Measurements from ENCODE around the gene PTPRA. TPM values are rescaled to one million over a fixed set of nuclear protein-coding genes. Genes with fewer than 3 reads are reported as not detected.

PTPRA gene
- polyA plus RNA-seq, 6 donors from 2014 or later = 22.9 to 50.9 (median 31.6) TPM

- H3K36me3 Mint-ChIP-seq = peaks cover 4 to 8% of the 10 kb centered on the region in 2 donors
- no peak for DNase-seq
- ATAC-seq (ENCODE audit: low read depth in 2 of 2) = no peak
- no peaks in the 10 kb centered on the region for H3K27me3 Mint-ChIP-seq
- H3K4me1 Mint-ChIP-seq = peaks cover 33 to 42% (median 36%) of the 10 kb centered on the region in 3 donors
- peak overlapping the region in 4 of 6 donors; percentile 83 to 96 (median 90) for H3K27ac Mint-ChIP-seq
- H3K4me3 Mint-ChIP-seq = peak overlapping the region; percentile 66 to 89 (median 84)
- H3K9me3 Mint-ChIP-seq = no peaks in the 10 kb centered on the region
These were observed 33.5 kb upstream of the PTPRA start for GRCh38 chr20:2839732-2840137.

- Mint-ChIP-seq H3K4me1 (peaks cover 37 to 48% (median 38%) of the 10 kb centered on the region in 3 donors), H3K36me3 (peaks cover 0 to 8% of the 10 kb centered on the region in 2 donors), H3K4me3 (peak within 1 kb of the TSS; percentile 79 to 94 (median 88)), H3K27me3 (no peaks in the 10 kb centered on the region), H3K27ac (peak within 1 kb of the TSS; percentile 83 to 96 (median 94)), H3K9me3 (no peaks in the 10 kb centered on the region)
- peak; percentile 88 for DNase-seq
- ATAC-seq (ENCODE audit: low read depth in 2 of 2) = peak; percentile 98
These were observed 32.9 kb upstream of the PTPRA start, which contains the start of the genes PCED1A and VPS16 for GRCh38 chr20:2840138-2840966. TSS of gene PCED1A (minus strand) at chr20:2840655. CDS start at chr20:2839912, 743 bp downstream. TSS of gene VPS16 (plus strand) at chr20:2840745. CDS start at chr20:2840775, 30 bp downstream.

- H3K36me3 Mint-ChIP-seq = peaks cover 0 to 8% of the 10 kb centered on the region in 2 donors
- peak; percentile 6 to 14 for ATAC-seq (ENCODE audit: low read depth in 2 of 2)
- peaks cover 36 to 48% (median 38%) of the 10 kb centered on the region in 3 donors for H3K4me1 Mint-ChIP-seq
- H3K9me3 Mint-ChIP-seq = no peaks in the 10 kb centered on the region
- DNase-seq = no peak
- H3K27ac Mint-ChIP-seq = peak overlapping the region; percentile 82 to 96 (median 88)
- H3K4me3 Mint-ChIP-seq = peak overlapping the region; percentile 79 to 94 (median 88)
- no peaks in the 10 kb centered on the region for H3K27me3 Mint-ChIP-seq
These were observed 32.2 kb upstream of the PTPRA start for GRCh38 chr20:2840967-2841531.

- H3K27ac Mint-ChIP-seq = no peak overlapping the region
- DNase-seq (no peak), ATAC-seq (ENCODE audit: low read depth in 2 of 2) (no peak)
- H3K27me3 Mint-ChIP-seq = no peaks in the 10 kb centered on the region
- H3K4me3 Mint-ChIP-seq = no peak overlapping the region
- no peaks in the 10 kb centered on the region for H3K9me3 Mint-ChIP-seq
- peaks cover 19 to 24% (median 22%) of the 10 kb centered on the region in 3 donors for H3K4me1 Mint-ChIP-seq
- no peaks in the 10 kb centered on the region for H3K36me3 Mint-ChIP-seq
These were observed 27.7 kb upstream of the PTPRA start for GRCh38 chr20:2845607-2846006.

GRCh38 chr20:2846698-2847097, 26.6 kb upstream of the PTPRA start:
- Mint-ChIP-seq H3K9me3 (no peaks in the 10 kb centered on the region), H3K4me3 (no peak overlapping the region), H3K36me3 (no peaks in the 10 kb centered on the region), H3K27me3 (no peaks in the 10 kb centered on the region), H3K4me1 (peaks cover 18 to 25% (median 20%) of the 10 kb centered on the region in 3 donors), H3K27ac (peak overlapping the region in 1 of 6 donors; percentile 7)
- no peak for ATAC-seq (ENCODE audit: low read depth in 2 of 2)
- no peak for DNase-seq

GRCh38 chr20:2847802-2848201, 25.5 kb upstream of the PTPRA start:
- DNase-seq = no peak
- H3K4me1 Mint-ChIP-seq = peaks cover 22 to 29% (median 26%) of the 10 kb centered on the region in 3 donors
- H3K9me3 Mint-ChIP-seq = no peaks in the 10 kb centered on the region
- H3K4me3 Mint-ChIP-seq = no peak overlapping the region
- no peak for ATAC-seq (ENCODE audit: low read depth in 2 of 2)
- H3K27me3 Mint-ChIP-seq = no peaks in the 10 kb centered on the region
- peak overlapping the region in 1 of 6 donors; percentile 20 for H3K27ac Mint-ChIP-seq
- H3K36me3 Mint-ChIP-seq = no peaks in the 10 kb centered on the region

GRCh38 chr20:2849529-2849928, 23.8 kb upstream of the PTPRA start:
- Mint-ChIP-seq H3K36me3 (no peaks in the 10 kb centered on the region), H3K4me3 (no peak overlapping the region), H3K9me3 (no peaks in the 10 kb centered on the region), H3K27ac (no peak overlapping the region), H3K27me3 (no peaks in the 10 kb centered on the region), H3K4me1 (peaks cover 23 to 27% (median 25%) of the 10 kb centered on the region in 3 donors)
- ATAC-seq (ENCODE audit: low read depth in 2 of 2) (no peak), DNase-seq (no peak)

- H3K27me3 Mint-ChIP-seq = no peaks in the 10 kb centered on the region
- peaks cover 16 to 20% (median 17%) of the 10 kb centered on the region in 3 donors for H3K4me1 Mint-ChIP-seq
- no peak for ATAC-seq (ENCODE audit: low read depth in 2 of 2)
- H3K4me3 Mint-ChIP-seq = no peak overlapping the region
- H3K27ac Mint-ChIP-seq = peak overlapping the region in 2 of 6 donors; percentile 33 to 67
- no peaks in the 10 kb centered on the region for H3K9me3 Mint-ChIP-seq
- no peaks in the 10 kb centered on the region for H3K36me3 Mint-ChIP-seq
- no peak for DNase-seq
These were observed 22.2 kb upstream of the PTPRA start for GRCh38 chr20:2851086-2851485.

GRCh38 chr20:2858591-2858990, 14.7 kb upstream of the PTPRA start:
- Mint-ChIP-seq H3K4me1 (peaks cover 0 to 6% (median 3%) of the 10 kb centered on the region in 3 donors), H3K4me3 (no peak overlapping the region), H3K9me3 (no peaks in the 10 kb centered on the region), H3K36me3 (peaks cover 3 to 7% of the 10 kb centered on the region in 2 donors), H3K27ac (peak overlapping the region in 1 of 6 donors; percentile 83), H3K27me3 (no peaks in the 10 kb centered on the region)
- DNase-seq (no peak), ATAC-seq (ENCODE audit: low read depth in 2 of 2) (no peak)

- DNase-seq (no peak), ATAC-seq (ENCODE audit: low read depth in 2 of 2) (no peak)
- Mint-ChIP-seq H3K27ac (no peak overlapping the region), H3K36me3 (peaks cover 3 to 7% of the 10 kb centered on the region in 2 donors), H3K4me3 (no peak overlapping the region), H3K4me1 (peaks cover 0 to 3% (median 0%) of the 10 kb centered on the region in 3 donors), H3K27me3 (no peaks in the 10 kb centered on the region), H3K9me3 (no peaks in the 10 kb centered on the region)
These were observed 13.8 kb upstream of the PTPRA start for GRCh38 chr20:2859330-2860121.

GRCh38 chr20:2864626-2865025, 8.7 kb upstream of the PTPRA start:
- peaks cover 0 to 7% of the 10 kb centered on the region in 2 donors for H3K36me3 Mint-ChIP-seq
- no peak for ATAC-seq (ENCODE audit: low read depth in 2 of 2)
- no peak overlapping the region for H3K4me3 Mint-ChIP-seq
- no peaks in the 10 kb centered on the region for H3K27me3 Mint-ChIP-seq
- DNase-seq = no peak
- no peak overlapping the region for H3K27ac Mint-ChIP-seq
- peaks cover 0 to 9% (median 3%) of the 10 kb centered on the region in 3 donors for H3K4me1 Mint-ChIP-seq
- no peaks in the 10 kb centered on the region for H3K9me3 Mint-ChIP-seq

GRCh38 chr20:2865101-2865500, 8.2 kb upstream of the PTPRA start:
- Mint-ChIP-seq H3K4me1 (peaks cover 0 to 9% (median 3%) of the 10 kb centered on the region in 3 donors), H3K4me3 (no peak overlapping the region), H3K27me3 (no peaks in the 10 kb centered on the region), H3K36me3 (peaks cover 0 to 7% of the 10 kb centered on the region in 2 donors), H3K9me3 (no peaks in the 10 kb centered on the region), H3K27ac (no peak overlapping the region)
- ATAC-seq (ENCODE audit: low read depth in 2 of 2) = no peak
- DNase-seq = no peak

GRCh38 chr20:2865630-2866029, 7.7 kb upstream of the PTPRA start:
- Mint-ChIP-seq H3K36me3 (peaks cover 0 to 7% of the 10 kb centered on the region in 2 donors), H3K27me3 (no peaks in the 10 kb centered on the region), H3K4me3 (no peak overlapping the region), H3K27ac (no peak overlapping the region), H3K4me1 (peaks cover 0 to 9% (median 3%) of the 10 kb centered on the region in 3 donors), H3K9me3 (no peaks in the 10 kb centered on the region)
- DNase-seq = no peak
- no peak for ATAC-seq (ENCODE audit: low read depth in 2 of 2)
